GM21717 (cell line): Measurements from ENCODE around the gene TBX15.

Experiments used
- ATAC-seq: cut with Tn5 transposase; IDR thresholded peaks from one replicate; pipeline ENCODE4 v1.9.1; 2021; ENCODE audit warnings: mild to moderate bottlenecking, moderate library complexity; ENCODE audit not compliant: unreplicated experiment

The TBX15 gene

GRCh38 chr1:119002028-119002686 lies 14.0 kb upstream of the TBX15 start:
- no peak for ATAC-seq

- no peak for ATAC-seq
Observed at GRCh38 chr1:119001181-119002027, 13.3 kb upstream of the TBX15 start.

GRCh38 chr1:119000371-119001180 lies 12.4 kb upstream of the TBX15 start:
- no peak for ATAC-seq

- no peak for ATAC-seq
Observed at GRCh38 chr1:118999348-119000071, 11.4 kb upstream of the TBX15 start.

- ATAC-seq = no peak
Observed at GRCh38 chr1:118998171-118998570, 10.0 kb upstream of the TBX15 start.

- no peak for ATAC-seq
Observed at GRCh38 chr1:118997225-118997624, 9.1 kb upstream of the TBX15 start.

- no peak for ATAC-seq
Observed at GRCh38 chr1:118995312-118996016, 7.3 kb upstream of the TBX15 start.

GRCh38 chr1:118993700-118994026 lies 5.5 kb upstream of the TBX15 start:
- ATAC-seq = no peak

GRCh38 chr1:118992868-118993699 lies 4.9 kb upstream of the TBX15 start:
- ATAC-seq = no peak

- ATAC-seq = no peak
Observed at GRCh38 chr1:118992237-118992825, 4.2 kb upstream of the TBX15 start.

- no peak for ATAC-seq
Observed at GRCh38 chr1:118991448-118991847, 3.3 kb upstream of the TBX15 start.

- no peak for ATAC-seq
Observed at GRCh38 chr1:118990513-118991152, 2.5 kb upstream of the TBX15 start.

GRCh38 chr1:118989878-118990378 lies 1.8 kb upstream of the TBX15 start:
- no peak for ATAC-seq

- ATAC-seq = no peak
Observed at GRCh38 chr1:118989006-118989815, 1.1 kb upstream of the TBX15 start.

- no peak for ATAC-seq
Observed at GRCh38 chr1:118987468-118988185, 516 bp downstream of the TBX15 start.

GRCh38 chr1:118986555-118987467 lies 1.3 kb downstream of the TBX15 start:
- ATAC-seq = no peak
